Measurements from ENCODE around the gene CDK2.

- TF ChIP-seq CTCF (IDR thresholded peaks at IDR 0.05) (no peak), ZFX (IDR thresholded peaks at IDR 0.05; ENCODE audit: borderline replicate concordance) (no peak)
These were observed 18.7 kb downstream of the CDK2 start for GRCh38 chr12:55985341-55985740.

Data from 22Rv1 (cell line).